CD14-positive monocyte (primary cell): ENCODE measurements around the gene FAM210A. TPM values are rescaled to one million over a fixed set of nuclear protein-coding genes. Genes with fewer than 3 reads are reported as not detected.

Experiments
- DNase-seq, 3 donors: peaks; one replicate each; pipeline ENCODE4 v3.0.0-alpha.2; 2011 to 2022
- H2AFZ ChIP-seq: 2 replicates; pipeline ENCODE4 v1.6.0; 2012; ENCODE audit warnings: mild to moderate bottlenecking, low read depth, low read length, inconsistent platforms; ENCODE audit not compliant: insufficient read depth, poor library complexity, severe bottlenecking
- H3K27ac ChIP-seq, 2 donors: 1 replicate in 1 of 2; 2 replicates in 1 of 2; pipeline ENCODE4 v1.5.1; 2012 to 2013; ENCODE audit warnings: low read length in 2 of 2, control low read depth in 1 of 2, inconsistent platforms in 1 of 2, low read depth in 1 of 2, mild to moderate bottlenecking in 1 of 2
- H3K27me3 ChIP-seq, 2 donors: one replicate each; pipeline versions ENCODE4 v1.6.0 to v1.6.1; 2011 to 2013; ENCODE audit warnings: low read length in 2 of 2; ENCODE audit not compliant: control insufficient read depth in 2 of 2, insufficient read depth in 2 of 2
- H3K36me3 ChIP-seq, 2 donors: replicated peaks in 1 of 2; 1 replicate in 1 of 2; 2 replicates in 1 of 2; pipeline versions ENCODE4 v1.5.1 to v1.6.1; 2012 to 2013; ENCODE audit warnings: low read length in 2 of 2, control low read depth in 1 of 2, inconsistent platforms in 1 of 2, mild to moderate bottlenecking in 1 of 2; ENCODE audit not compliant: insufficient read depth in 2 of 2, control insufficient read depth in 1 of 2
- H3K4me1 ChIP-seq, 2 donors: 1 replicate in 1 of 2; 2 replicates in 1 of 2; pipeline versions ENCODE4 v1.5.1 to v1.6.1; 2012 to 2013; ENCODE audit warnings: low read length in 2 of 2, control low read depth in 1 of 2, inconsistent platforms in 1 of 2, mild to moderate bottlenecking in 1 of 2, moderate library complexity in 1 of 2; ENCODE audit not compliant: insufficient read depth in 2 of 2, control insufficient read depth in 1 of 2
- H3K4me2 ChIP-seq: replicated peaks from 2 replicates; pipeline ENCODE3; 2012; ENCODE audit warnings: low read length, moderate library complexity, mild to moderate bottlenecking; ENCODE audit not compliant: poor library complexity, severe bottlenecking; ENCODE audit errors: extremely low read depth
- H3K4me3 ChIP-seq, 3 experiments: fragments of 200-600 bp in 1 of 3; sonication (generic) in 1 of 3; replicated peaks in 1 of 3; 1 replicate in 2 of 3; 2 replicates in 1 of 3; pipeline ENCODE4 v1.5.1; 2011 to 2013; ENCODE audit warnings: low read length in 3 of 3, mild to moderate bottlenecking in 3 of 3, control low read depth in 2 of 3, low read depth in 2 of 3, inconsistent platforms in 1 of 3, moderate library complexity in 1 of 3
- H3K79me2 ChIP-seq: 2 replicates; pipeline ENCODE4 v1.6.0; 2012; ENCODE audit warnings: mild to moderate bottlenecking, control low read depth, inconsistent platforms, low read length, moderate library complexity; ENCODE audit not compliant: insufficient read depth
- H3K9ac ChIP-seq: 2 replicates; pipeline ENCODE4 v1.6.0; 2017; ENCODE audit warnings: low read length, mild to moderate bottlenecking; ENCODE audit not compliant: insufficient read depth, poor library complexity, severe bottlenecking
- H3K9me3 ChIP-seq, 2 donors: replicated peaks in 1 of 2; 1 replicate in 1 of 2; 2 replicates in 1 of 2; pipeline versions ENCODE4 v1.5.1 to v1.6.1; 2012 to 2013; ENCODE audit warnings: low read length in 2 of 2, control low read depth in 1 of 2; ENCODE audit not compliant: control insufficient read depth in 1 of 2, insufficient read depth in 1 of 2
- H4K20me1 ChIP-seq: 2 replicates; pipeline ENCODE4 v1.6.0; 2012; ENCODE audit warnings: mild to moderate bottlenecking, low read length, control low read depth, moderate library complexity; ENCODE audit not compliant: insufficient read depth
- H3K27ac Mint-ChIP-seq, 7 donors: one replicate each; pipeline ENCODE4 v1.8.0; 2020; ENCODE audit warnings: mild to moderate bottlenecking in 7 of 7, mixed read lengths in 7 of 7, moderate library complexity in 6 of 7, inconsistent platforms in 2 of 7
- H3K27me3 Mint-ChIP-seq, 3 donors: one replicate each; pipeline ENCODE4 v1.8.0; 2021 to 2022; ENCODE audit warnings: low read depth in 3 of 3, mild to moderate bottlenecking in 3 of 3, mixed read lengths in 3 of 3, moderate library complexity in 3 of 3, inconsistent platforms in 1 of 3
- H3K36me3 Mint-ChIP-seq, 2 donors: one replicate each; pipeline ENCODE4 v1.8.0; 2020; ENCODE audit warnings: mixed read lengths in 2 of 2, inconsistent platforms in 1 of 2, mild to moderate bottlenecking in 1 of 2
- H3K4me1 Mint-ChIP-seq: one replicate; pipeline ENCODE4 v1.8.0; 2020; ENCODE audit warnings: mild to moderate bottlenecking, mixed read lengths
- H3K4me3 Mint-ChIP-seq, 2 donors: one replicate each; pipeline ENCODE4 v1.8.0; 2020; ENCODE audit warnings: mild to moderate bottlenecking in 2 of 2, mixed read lengths in 2 of 2, moderate library complexity in 1 of 2
- H3K9me3 Mint-ChIP-seq, 7 donors: one replicate each; pipeline ENCODE4 v1.8.0; 2020 to 2022; ENCODE audit warnings: mixed read lengths in 7 of 7, mild to moderate bottlenecking in 6 of 7, moderate library complexity in 6 of 7, inconsistent platforms in 2 of 7
- WGBS: methylation state at CpG from one replicate; pipeline ENCODE4 v1.1.5; 2013; ENCODE audit warnings: missing lambda C conversion rate; ENCODE audit not compliant: insufficient coverage; 5-methylcytosine and 5-hydroxymethylcytosine counted together
- intact Hi-C, 2 donors: fragments of 100-400 bp; cut with micrococcal nuclease; formaldehyde crosslinking; loops; one replicate each; pipeline versions ENCODE4 v1.15.0 to v1.15.1; 2023
- polyA plus RNA-seq, 3 donors: library from polyadenylated mRNA; depleted of rRNA in 1 of 3; unstranded in 2 of 3; stranded (reverse) in 1 of 3; fragments of 300-500 nt in 2 of 3; fragments of >200 nt in 1 of 3; fragmentation: Illumina TruSeq in 2 of 3; gene quantifications; 1 replicate in 2 of 3; 2 replicates in 1 of 3; pipeline ENCODE4 v1.2.3, GENCODE V29; 2012 to 2021
- TF ChIP-seq, protein P1 (sequence below): fragments of 200-600 bp; IDR thresholded peaks from one replicate; pipeline ENCODE4 v1.8.0; 2022; ENCODE audit warnings: antibody characterized with exemption, mild to moderate bottlenecking

The FAM210A gene
- polyA plus RNA-seq, 3 donors, result 2.8 to 6.9 (median 6.9) TPM

GRCh38 chr18:13657974-13658373 lies 68.4 kb downstream of the FAM210A start:
- Histone ChIP-seq H3K4me1 (no peaks in the 10 kb centered on the region), H3K27ac (no peak overlapping the region), H2AFZ (no peak overlapping the region), H3K9ac (no peak overlapping the region), H4K20me1 (no peaks in the 10 kb centered on the region), H3K4me3 (no peak overlapping the region), H3K9me3 (no peaks in the 10 kb centered on the region), H3K36me3 (no peaks in the 10 kb centered on the region), H3K4me2 (no peak overlapping the region), H3K79me2 (no peaks in the 10 kb centered on the region), H3K27me3 (no peaks in the 10 kb centered on the region)
- intact Hi-C loops, result no loop called here
- H3K27ac Mint-ChIP-seq, result no peak overlapping the region
- H3K27me3 Mint-ChIP-seq, result peaks cover 0 to 4% (median 2%) of the 10 kb centered on the region in 3 donors
- TF ChIP-seq, protein P1, sequence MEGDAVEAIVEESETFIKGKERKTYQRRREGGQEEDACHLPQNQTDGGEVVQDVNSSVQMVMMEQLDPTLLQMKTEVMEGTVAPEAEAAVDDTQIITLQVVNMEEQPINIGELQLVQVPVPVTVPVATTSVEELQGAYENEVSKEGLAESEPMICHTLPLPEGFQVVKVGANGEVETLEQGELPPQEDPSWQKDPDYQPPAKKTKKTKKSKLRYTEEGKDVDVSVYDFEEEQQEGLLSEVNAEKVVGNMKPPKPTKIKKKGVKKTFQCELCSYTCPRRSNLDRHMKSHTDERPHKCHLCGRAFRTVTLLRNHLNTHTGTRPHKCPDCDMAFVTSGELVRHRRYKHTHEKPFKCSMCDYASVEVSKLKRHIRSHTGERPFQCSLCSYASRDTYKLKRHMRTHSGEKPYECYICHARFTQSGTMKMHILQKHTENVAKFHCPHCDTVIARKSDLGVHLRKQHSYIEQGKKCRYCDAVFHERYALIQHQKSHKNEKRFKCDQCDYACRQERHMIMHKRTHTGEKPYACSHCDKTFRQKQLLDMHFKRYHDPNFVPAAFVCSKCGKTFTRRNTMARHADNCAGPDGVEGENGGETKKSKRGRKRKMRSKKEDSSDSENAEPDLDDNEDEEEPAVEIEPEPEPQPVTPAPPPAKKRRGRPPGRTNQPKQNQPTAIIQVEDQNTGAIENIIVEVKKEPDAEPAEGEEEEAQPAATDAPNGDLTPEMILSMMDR, result no peak
- H3K9me3 Mint-ChIP-seq, result no peaks in the 10 kb centered on the region
- H3K4me3 Mint-ChIP-seq, result no peak overlapping the region
- no peak for DNase-seq
- H3K36me3 Mint-ChIP-seq, result peaks cover 8% of the 10 kb centered on the region in 2 donors
- no peaks in the 10 kb centered on the region for H3K4me1 Mint-ChIP-seq
- 78% methylated on average over 6 of the region's 7 CpGs for WGBS

GRCh38 chr18:13653746-13654433 lies 72.5 kb downstream of the FAM210A start:
- H3K4me1 Mint-ChIP-seq, result no peaks in the 10 kb centered on the region
- no peaks in the 10 kb centered on the region for H4K20me1 ChIP-seq
- peak overlapping the region in 1 of 7 donors; percentile 47 for H3K27ac Mint-ChIP-seq
- peaks cover 2 to 4% (median 2%) of the 10 kb centered on the region in 3 donors for H3K27me3 Mint-ChIP-seq
- H3K4me3 ChIP-seq, result no peak overlapping the region
- H3K27me3 ChIP-seq, result no peaks in the 10 kb centered on the region
- no peaks in the 10 kb centered on the region for H3K9me3 ChIP-seq
- H3K79me2 ChIP-seq, result no peaks in the 10 kb centered on the region
- DNase-seq, result no peak
- no peaks in the 10 kb centered on the region for H3K4me1 ChIP-seq
- H3K27ac ChIP-seq, result no peak overlapping the region
- 68% methylated on average over 4 of the region's 13 CpGs for WGBS
- no peak overlapping the region for H3K9ac ChIP-seq
- intact Hi-C loops, result no loop called here
- H3K4me3 Mint-ChIP-seq, result no peak overlapping the region
- H3K36me3 Mint-ChIP-seq, result no peaks in the 10 kb centered on the region
- no peak overlapping the region for H2AFZ ChIP-seq
- no peak overlapping the region for H3K4me2 ChIP-seq
- TF ChIP-seq, protein P1, result no peak
- no peaks in the 10 kb centered on the region for H3K36me3 ChIP-seq
- peaks cover 0 to 1% (median 0%) of the 10 kb centered on the region in 7 donors for H3K9me3 Mint-ChIP-seq
